Duodenal mucosa (tissue), 2 donors: Measurements from ENCODE around the gene MRGPRF.

ENCODE experiments used
- H3K27ac ChIP-seq: one replicate; pipeline ENCODE4 v1.7.0; 2013; ENCODE audit warnings: low read depth, low read length
- H3K27me3 ChIP-seq, 2 donors: one replicate each; pipeline ENCODE4 v1.7.0; 2013; ENCODE audit warnings: low read length in 2 of 2, control low read depth in 1 of 2; ENCODE audit not compliant: insufficient read depth in 2 of 2, control insufficient read depth in 1 of 2
- H3K36me3 ChIP-seq, 2 donors: one replicate each; pipeline ENCODE4 v1.7.0; 2013; ENCODE audit warnings: low read length in 2 of 2, control low read depth in 1 of 2; ENCODE audit not compliant: insufficient read depth in 2 of 2, control insufficient read depth in 1 of 2
- H3K4me1 ChIP-seq, 2 donors: one replicate each; pipeline ENCODE4 v1.7.0; 2013; ENCODE audit warnings: low read length in 2 of 2, control low read depth in 1 of 2; ENCODE audit not compliant: insufficient read depth in 2 of 2, control insufficient read depth in 1 of 2
- H3K4me3 ChIP-seq, 2 donors: one replicate each; pipeline ENCODE4 v1.7.0; 2013; ENCODE audit warnings: low read length in 2 of 2, low read depth in 1 of 2
- H3K9ac ChIP-seq, 2 donors: one replicate each; pipeline ENCODE4 v1.7.0; 2013; ENCODE audit warnings: low read length in 2 of 2, low read depth in 1 of 2
- H3K9me3 ChIP-seq, 2 donors: one replicate each; pipeline ENCODE4 v1.7.0; 2013; ENCODE audit warnings: low read length in 2 of 2, control low read depth in 1 of 2; ENCODE audit not compliant: control insufficient read depth in 1 of 2

The MRGPRF gene

DNA sequence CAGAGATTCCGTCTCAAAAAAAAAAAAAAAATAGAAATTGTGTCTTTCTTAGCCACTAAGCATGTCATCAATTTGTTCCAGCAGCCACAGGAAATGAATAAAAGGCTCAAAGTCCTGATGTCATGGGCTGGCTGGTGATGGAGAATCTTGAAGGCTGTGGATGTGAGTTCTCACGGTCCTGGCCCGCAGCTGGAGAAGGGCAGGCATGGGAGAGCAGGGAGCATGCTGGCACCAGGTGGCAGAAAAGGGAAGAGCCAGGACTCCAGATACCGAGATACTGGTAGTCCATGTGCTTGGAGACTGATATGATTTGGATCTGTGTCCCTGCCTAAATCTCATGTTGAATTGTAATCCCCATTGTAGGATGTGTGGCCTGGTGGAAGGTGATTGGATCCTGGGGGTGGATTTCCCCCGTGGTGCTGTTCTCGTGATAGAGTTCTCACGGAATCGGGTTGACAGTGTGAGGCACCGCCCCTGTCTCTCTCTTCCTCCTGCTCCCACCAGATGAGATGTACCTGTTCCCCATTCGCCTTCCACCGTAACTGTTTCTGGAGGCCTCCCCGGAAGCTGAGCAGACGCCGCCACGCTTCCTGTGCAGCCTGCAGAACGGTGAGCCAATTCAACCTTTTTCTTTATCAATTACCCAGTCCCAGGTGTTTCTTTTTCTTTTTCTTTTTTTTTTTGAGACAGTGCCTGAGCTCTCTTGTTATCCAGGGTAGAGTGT is 50.4 kb downstream of the MRGPRF start:
- H3K27me3 ChIP-seq, result no peaks in the 10 kb centered on the region
- H3K4me3 ChIP-seq, result no peak overlapping the region
- H3K4me1 ChIP-seq, result no peaks in the 10 kb centered on the region
- no peaks in the 10 kb centered on the region for H3K36me3 ChIP-seq
- no peak overlapping the region for H3K27ac ChIP-seq
- H3K9me3 ChIP-seq, result no peaks in the 10 kb centered on the region
- H3K9ac ChIP-seq, result no peak overlapping the region

- no peak overlapping the region for H3K9ac ChIP-seq
- H3K27ac ChIP-seq, result no peak overlapping the region
- H3K4me3 ChIP-seq, result no peak overlapping the region
- no peaks in the 10 kb centered on the region for H3K27me3 ChIP-seq
- no peaks in the 10 kb centered on the region for H3K9me3 ChIP-seq
- H3K4me1 ChIP-seq, result no peaks in the 10 kb centered on the region
- H3K36me3 ChIP-seq, result no peaks in the 10 kb centered on the region
Measured at GRCh38 chr11:68961245-68961644, 51.8 kb downstream of the MRGPRF start.

- Histone ChIP-seq H3K4me3 (no peak overlapping the region), H3K27ac (no peak overlapping the region), H3K27me3 (no peaks in the 10 kb centered on the region), H3K9ac (no peak overlapping the region), H3K9me3 (no peaks in the 10 kb centered on the region), H3K36me3 (no peaks in the 10 kb centered on the region), H3K4me1 (peaks cover 2% of the 10 kb centered on the region in 2 donors)
Measured at GRCh38 chr11:68960294-68961071, 52.6 kb downstream of the MRGPRF start.

- H3K27me3 ChIP-seq, result no peaks in the 10 kb centered on the region
- H3K4me1 ChIP-seq, result peaks cover 4 to 8% of the 10 kb centered on the region in 2 donors
- no peak overlapping the region for H3K27ac ChIP-seq
- H3K9me3 ChIP-seq, result no peaks in the 10 kb centered on the region
- no peak overlapping the region for H3K4me3 ChIP-seq
- no peaks in the 10 kb centered on the region for H3K36me3 ChIP-seq
- no peak overlapping the region for H3K9ac ChIP-seq
Measured at GRCh38 chr11:68959465-68960293, 53.4 kb downstream of the MRGPRF start.

- Histone ChIP-seq H3K4me1 (peaks cover 4 to 8% of the 10 kb centered on the region in 2 donors), H3K36me3 (no peaks in the 10 kb centered on the region), H3K27ac (no peak overlapping the region), H3K27me3 (no peaks in the 10 kb centered on the region), H3K9me3 (no peaks in the 10 kb centered on the region), H3K9ac (no peak overlapping the region), H3K4me3 (no peak overlapping the region)
Measured at GRCh38 chr11:68958211-68958610, 54.8 kb downstream of the MRGPRF start.

GRCh38 chr11:68956547-68957254 is 56.3 kb downstream of the MRGPRF start:
- H3K9me3 ChIP-seq, result no peaks in the 10 kb centered on the region
- H3K4me1 ChIP-seq, result peaks cover 4 to 8% of the 10 kb centered on the region in 2 donors
- no peaks in the 10 kb centered on the region for H3K27me3 ChIP-seq
- no peak overlapping the region for H3K9ac ChIP-seq
- H3K27ac ChIP-seq, result no peak overlapping the region
- H3K36me3 ChIP-seq, result no peaks in the 10 kb centered on the region
- no peak overlapping the region for H3K4me3 ChIP-seq

- Histone ChIP-seq H3K4me1 (peaks cover 4 to 8% of the 10 kb centered on the region in 2 donors), H3K9ac (no peak overlapping the region), H3K27ac (no peak overlapping the region), H3K36me3 (no peaks in the 10 kb centered on the region), H3K4me3 (no peak overlapping the region), H3K9me3 (no peaks in the 10 kb centered on the region), H3K27me3 (no peaks in the 10 kb centered on the region)
Measured at GRCh38 chr11:68956142-68956541, 56.9 kb downstream of the MRGPRF start.

- Histone ChIP-seq H3K9me3 (no peaks in the 10 kb centered on the region), H3K9ac (no peak overlapping the region), H3K4me3 (no peak overlapping the region), H3K4me1 (peaks cover 4 to 8% of the 10 kb centered on the region in 2 donors), H3K27ac (no peak overlapping the region), H3K27me3 (no peaks in the 10 kb centered on the region), H3K36me3 (no peaks in the 10 kb centered on the region)
Measured at GRCh38 chr11:68955607-68955958, 57.5 kb downstream of the MRGPRF start.

- no peak overlapping the region for H3K27ac ChIP-seq
- H3K36me3 ChIP-seq, result no peaks in the 10 kb centered on the region
- H3K9ac ChIP-seq, result no peak overlapping the region
- H3K4me3 ChIP-seq, result no peak overlapping the region
- H3K27me3 ChIP-seq, result no peaks in the 10 kb centered on the region
- no peaks in the 10 kb centered on the region for H3K9me3 ChIP-seq
- peaks cover 4 to 8% of the 10 kb centered on the region in 2 donors for H3K4me1 ChIP-seq
Measured at GRCh38 chr11:68954836-68955606, 58.0 kb downstream of the MRGPRF start.
